Measurements from ENCODE around the gene ZNF512.

GRCh38 chr2:27571197-27571596 lies 11.6 kb upstream of the ZNF512 start:
- TF ChIP-seq CTCF (IDR thresholded peaks at IDR 0.05) (no peak), SMC3 (IDR thresholded peaks at IDR 0.05; ENCODE audit: low read depth, low read length) (no peak), RCOR1 (IDR thresholded peaks at IDR 0.05; ENCODE audit: low read length) (no peak), JUND (IDR thresholded peaks at IDR 0.05) (no peak), MAX (IDR thresholded peaks at IDR 0.05; ENCODE audit: low read depth) (no peak), IRF3 (IDR thresholded peaks at IDR 0.05; ENCODE audit: low read depth, low read length) (no peak), GABPA (IDR thresholded peaks at IDR 0.05; ENCODE audit: low read depth) (no peak), REST (IDR thresholded peaks at IDR 0.05; ENCODE audit: low read depth, low read length) (no peak), RAD21 (IDR thresholded peaks at IDR 0.05; ENCODE audit: low read length) (no peak), EP300 (IDR thresholded peaks at IDR 0.05; ENCODE audit: borderline replicate concordance in 1 of 2, low read depth in 1 of 2, low read length in 1 of 2) (no peak), SIN3A (IDR thresholded peaks at IDR 0.05; ENCODE audit: borderline replicate concordance, low read depth, low read length) (no peak), POLR2AphosphoS5 (IDR thresholded peaks at IDR 0.05; ENCODE audit: low read depth, low read length) (no peak), ZBTB33 (IDR thresholded peaks at IDR 0.05; ENCODE audit: borderline replicate concordance, low read depth) (no peak)
